D341Med (cell line): Measurements from ENCODE around the gene SUSD4.

Experiments
- DNase-seq: peaks from one replicate; pipeline ENCODE4 v3.0.0; 2012; ENCODE audit warnings: low spot score

SUSD4 gene

GRCh38 chr1:223228931-223229528 lies 134.9 kb downstream of the SUSD4 start:
- DNase-seq: no peak

DNA sequence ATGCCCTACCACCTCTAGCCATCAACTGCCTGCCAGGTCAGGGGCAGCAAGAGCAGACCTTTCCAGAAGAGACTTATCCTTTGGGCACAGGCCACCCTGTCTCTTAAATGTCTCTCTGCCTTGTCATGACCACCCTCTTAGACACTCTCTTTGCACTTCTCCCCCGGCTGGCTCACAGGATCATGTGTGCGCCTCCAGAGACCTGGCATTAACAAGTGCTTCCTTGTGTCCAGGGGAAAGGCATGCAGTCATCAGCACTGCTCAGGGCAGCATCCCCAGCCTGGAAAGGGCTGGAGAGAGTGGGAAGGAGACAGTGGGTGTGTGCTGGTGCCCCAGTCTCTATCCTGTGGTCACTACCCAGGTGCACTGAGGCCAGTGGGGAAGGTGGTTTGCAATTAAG lies 135.8 kb downstream of the SUSD4 start:
- DNase-seq: no peak

DNA sequence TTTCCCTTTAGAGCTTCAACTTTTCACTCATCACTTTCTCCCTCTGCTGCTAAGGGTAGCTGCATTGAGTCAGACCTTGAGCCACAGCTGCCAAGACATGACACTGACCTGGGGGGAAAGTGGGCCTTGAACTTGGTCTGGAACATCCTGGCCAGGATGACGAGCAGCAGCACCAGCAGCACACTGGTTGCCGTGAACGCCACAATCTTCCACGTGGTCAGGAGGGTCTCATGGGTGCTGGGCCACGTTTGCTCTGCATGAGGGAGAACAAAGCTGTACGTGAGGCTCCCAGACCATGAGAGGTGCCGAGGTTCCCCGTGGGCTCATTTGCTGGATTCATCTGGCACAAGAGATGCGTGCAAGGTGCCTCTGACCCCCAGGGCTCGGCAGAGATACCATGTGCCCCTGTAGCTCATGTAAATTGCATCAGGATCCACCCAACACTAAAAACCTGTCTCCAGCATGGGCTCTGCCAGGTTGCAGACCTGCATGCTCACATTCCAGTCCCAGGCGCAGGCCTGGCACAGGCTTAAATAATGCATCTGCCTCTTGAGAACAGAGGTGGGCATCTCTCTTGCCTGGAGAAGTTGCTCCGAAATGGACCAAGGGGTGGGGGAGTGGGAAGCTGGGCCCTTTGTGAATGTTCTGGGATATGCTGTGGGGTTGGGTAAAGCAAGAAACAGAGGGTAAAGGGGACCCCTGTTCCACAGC lies 136.3 kb downstream of the SUSD4 start:
- no peak for DNase-seq

DNA sequence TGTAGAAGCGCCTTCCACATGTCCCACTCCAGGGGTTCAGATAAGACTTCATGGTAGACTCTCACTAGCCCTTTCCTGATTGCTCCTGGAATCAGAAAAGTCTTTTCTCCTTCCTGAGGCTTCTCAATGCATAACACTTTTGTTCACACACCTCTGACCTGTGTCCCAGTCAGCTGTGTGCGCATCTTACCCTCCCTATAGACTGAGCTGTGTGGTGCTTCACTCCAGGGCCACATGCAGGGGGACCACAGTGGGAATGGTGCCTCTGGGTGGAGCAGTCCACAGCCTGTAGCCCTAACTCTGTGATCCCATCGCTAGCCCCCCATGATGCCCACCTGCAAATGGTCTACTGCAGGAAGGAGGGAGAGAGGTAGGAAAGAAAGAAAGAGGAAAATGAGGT lies 136.9 kb downstream of the SUSD4 start:
- DNase-seq: no peak

- no peak for DNase-seq
Measured at GRCh38 chr1:223226271-223226670, 137.7 kb downstream of the SUSD4 start.

- no peak for DNase-seq
Measured at GRCh38 chr1:223225481-223225880, 138.5 kb downstream of the SUSD4 start.

GRCh38 chr1:223225061-223225460 lies 138.9 kb downstream of the SUSD4 start:
- DNase-seq: no peak

GRCh38 chr1:223224465-223224864 lies 139.5 kb downstream of the SUSD4 start:
- DNase-seq: no peak

- DNase-seq: no peak
Measured at GRCh38 chr1:223223091-223223995, 140.6 kb downstream of the SUSD4 start.

DNA sequence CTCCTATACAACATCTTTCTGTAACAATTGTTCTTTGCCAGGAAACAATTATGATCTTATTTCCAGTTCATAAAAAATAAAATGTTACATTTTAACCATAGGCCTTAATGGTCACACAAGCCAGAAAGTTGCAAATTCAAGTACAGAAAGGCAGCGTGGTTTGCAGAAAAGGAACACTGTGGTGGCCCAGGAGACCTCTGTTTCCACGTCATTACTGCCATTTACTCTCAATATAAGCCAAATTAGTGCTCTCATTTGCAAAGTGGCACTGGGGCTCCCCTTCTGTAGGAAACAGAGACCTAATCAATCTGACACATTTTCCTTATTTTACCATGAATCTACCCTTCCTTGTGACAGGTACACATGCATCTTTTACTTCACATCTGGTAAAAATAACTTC lies 141.6 kb downstream of the SUSD4 start:
- DNase-seq: no peak

- DNase-seq: no peak
Measured at GRCh38 chr1:223221686-223222085, 142.3 kb downstream of the SUSD4 start.

DNA sequence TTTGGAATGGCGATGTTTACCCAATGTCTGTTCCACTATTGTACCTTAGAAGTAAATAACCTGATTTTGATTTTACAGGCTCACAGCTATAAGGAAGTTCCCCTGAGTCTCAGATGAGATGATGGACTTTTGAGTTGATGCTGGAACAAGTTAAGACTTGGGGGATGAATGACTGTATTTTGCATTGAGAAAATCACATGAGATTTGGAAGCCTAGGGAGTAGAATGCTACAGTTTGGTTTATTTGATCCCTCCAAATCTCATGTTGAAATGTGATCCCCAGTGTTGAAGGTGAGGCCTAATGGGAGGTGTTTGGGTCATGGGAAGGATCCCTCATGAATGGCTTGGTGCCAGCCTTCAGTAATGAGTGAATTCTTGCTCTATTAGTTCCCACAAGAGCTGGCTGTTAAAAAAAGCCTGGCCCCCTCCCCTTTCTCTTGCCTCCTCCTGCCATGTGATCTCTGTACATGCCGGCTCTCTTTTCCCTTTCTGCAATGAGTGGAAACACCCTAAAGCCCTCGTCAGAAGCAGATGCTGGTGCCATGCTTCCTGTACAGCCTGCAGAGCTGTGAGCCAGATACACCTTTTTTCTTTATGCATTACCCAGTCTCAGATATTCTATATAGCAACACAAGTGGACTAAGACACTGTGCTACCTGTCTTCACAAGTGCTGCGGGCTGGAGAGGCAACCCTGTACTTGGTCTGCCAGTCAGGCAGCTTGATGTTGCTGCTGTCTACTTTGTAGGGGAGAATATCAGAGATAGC lies 143.9 kb downstream of the SUSD4 start:
- no peak for DNase-seq

DNA sequence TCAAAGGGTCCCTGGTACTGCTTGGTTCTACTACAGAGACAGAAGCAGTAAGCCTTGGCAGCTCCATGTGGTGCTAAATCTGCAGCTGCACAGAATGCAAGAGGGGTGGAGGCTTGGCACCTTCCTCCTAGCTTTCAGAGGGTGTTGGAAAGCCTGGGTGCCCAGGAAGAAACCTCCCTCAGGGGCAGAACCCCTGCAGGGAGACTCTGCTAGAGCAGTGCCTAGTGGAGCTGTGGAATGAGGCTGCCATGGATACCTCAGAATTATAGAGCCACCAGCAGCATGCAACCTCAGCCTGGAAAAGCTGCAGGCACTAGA lies 144.7 kb downstream of the SUSD4 start:
- DNase-seq: no peak

DNA sequence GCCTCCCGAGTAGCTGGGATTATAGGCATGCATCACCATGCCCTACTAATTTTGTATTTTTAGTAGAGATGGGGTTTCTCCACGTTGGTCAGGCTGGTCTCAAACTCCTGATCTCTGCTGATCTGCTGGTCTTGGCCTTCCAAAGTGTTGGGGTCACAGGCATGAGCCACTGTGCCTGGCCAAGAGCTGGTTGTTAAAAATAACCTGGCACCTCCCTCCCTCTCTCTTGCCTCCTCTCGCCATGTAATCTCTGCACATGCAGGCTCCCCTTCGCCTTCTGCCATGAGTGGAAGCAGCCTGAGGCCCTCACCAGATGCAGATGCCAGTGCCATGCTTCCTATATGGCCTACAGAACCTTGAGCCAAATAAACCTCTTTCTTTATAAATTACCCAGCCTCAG lies 146.2 kb downstream of the SUSD4 start:
- DNase-seq: no peak

DNA sequence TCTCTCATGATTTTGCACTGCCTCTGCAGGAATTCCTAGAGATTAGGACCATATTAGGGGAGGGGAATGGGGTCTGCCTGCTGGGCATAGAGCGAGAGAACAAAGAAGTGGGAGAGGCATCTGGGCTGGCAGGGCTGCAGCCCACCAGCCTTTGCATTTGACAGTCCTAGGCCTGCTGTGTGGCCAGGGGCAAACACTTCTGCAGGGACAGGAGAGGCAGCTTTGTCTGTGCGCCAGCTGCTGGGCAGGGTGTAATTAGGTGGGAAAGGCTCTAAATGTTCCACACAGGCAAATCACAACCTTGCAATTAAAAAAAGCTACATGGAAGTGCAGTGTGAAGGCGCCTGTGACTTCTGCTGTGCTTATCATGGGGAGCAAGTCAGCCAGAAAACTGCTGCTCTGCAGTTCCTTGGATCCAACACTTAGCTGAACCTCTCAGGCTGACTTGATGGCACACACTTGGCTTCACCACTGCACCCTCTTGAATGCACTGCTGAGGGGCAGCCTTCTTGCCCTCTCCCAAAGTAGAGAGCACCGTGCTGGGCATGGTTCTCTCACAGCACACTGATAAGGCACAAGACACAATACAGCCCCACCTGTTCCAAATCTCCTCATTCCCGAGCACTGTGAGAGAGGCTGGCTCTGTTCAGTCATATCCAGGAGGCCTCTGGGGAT lies 147.3 kb downstream of the SUSD4 start:
- DNase-seq: no peak

DNA sequence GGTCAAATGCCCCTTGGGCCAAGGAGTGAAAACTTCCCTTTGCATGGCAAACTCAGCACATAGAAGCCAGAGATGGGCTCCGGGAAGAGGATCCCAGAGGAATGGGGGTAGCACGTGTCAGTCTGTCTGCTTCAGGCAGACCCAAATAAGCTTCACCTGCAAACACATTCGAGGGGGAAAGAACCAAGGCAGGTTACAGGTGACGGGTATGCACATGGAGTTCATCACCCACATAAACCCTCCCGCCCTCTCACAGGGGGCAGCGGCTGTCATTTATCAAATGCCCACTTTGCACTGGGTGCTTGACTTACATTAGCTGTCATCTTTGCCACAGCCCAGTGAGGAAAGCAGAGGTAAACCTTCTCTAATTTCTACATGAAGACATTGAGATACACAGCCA lies 147.9 kb downstream of the SUSD4 start:
- DNase-seq: no peak

DNA sequence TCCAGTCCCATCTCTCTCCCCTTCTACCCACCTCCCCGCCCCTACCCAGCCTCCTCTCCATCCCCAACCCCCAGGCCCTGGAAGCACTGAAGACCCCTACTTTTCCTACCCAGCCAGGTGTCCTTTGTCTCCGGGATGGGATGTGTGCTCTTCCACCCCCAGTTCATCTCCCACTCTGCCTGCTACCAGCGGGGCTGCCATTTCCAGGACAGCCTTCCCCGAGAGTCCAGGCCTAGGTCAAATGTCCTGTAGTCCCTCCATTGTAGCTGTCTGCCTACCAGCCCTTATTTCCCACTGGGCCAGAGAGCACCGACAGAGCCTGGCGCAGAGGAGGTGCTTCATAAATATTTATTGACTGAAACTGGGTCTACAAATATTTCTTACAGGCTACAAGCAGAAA lies 148.9 kb downstream of the SUSD4 start:
- DNase-seq: no peak

GRCh38 chr1:223214261-223214807 lies 149.6 kb downstream of the SUSD4 start:
- DNase-seq: no peak

DNA sequence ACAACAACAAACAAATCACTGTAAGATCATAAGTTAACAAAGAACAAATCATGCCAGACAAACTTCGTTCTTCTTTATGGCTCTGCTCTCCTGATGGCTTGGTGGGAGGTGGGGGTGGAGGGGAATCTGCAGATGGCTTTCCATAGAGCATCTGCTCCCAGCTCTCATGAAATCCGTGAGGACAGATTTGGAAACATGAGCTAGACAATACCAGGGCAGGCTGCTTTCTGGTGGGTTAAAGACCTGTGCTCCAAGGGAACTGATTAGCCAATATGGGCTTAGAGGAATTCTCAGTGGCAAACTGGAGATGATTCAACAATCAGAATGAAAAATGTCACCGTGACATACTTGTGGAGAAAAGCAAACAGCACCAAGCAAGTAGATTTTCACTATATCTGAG lies 151.5 kb downstream of the SUSD4 start:
- DNase-seq: no peak

GRCh38 chr1:223211323-223211985 lies 152.5 kb downstream of the SUSD4 start:
- DNase-seq: no peak

- no peak for DNase-seq
Measured at GRCh38 chr1:223210788-223211120, 153.2 kb downstream of the SUSD4 start.
